IMR-90 (cell line): ENCODE results near the gene COL18A1. TPM values are rescaled to one million over a fixed set of nuclear protein-coding genes. Genes with fewer than 3 reads are reported as not detected.
A peak's percentile ranks its signal among the peaks of the same experiment; 100 is the strongest.

Experiments
- ATAC-seq: fragments of 200-7000 bp; cut with Tn5 transposase; 2 replicates; pipeline ENCODE4 v1.9.1; 2020; ENCODE audit warnings: low read depth, mild to moderate bottlenecking, moderate library complexity
- BruUV-seq: library from RNA; stranded (reverse); fragments of 400-500 nt; replicated peaks from 2 replicates; lab custom pipeline; 2021; lab: Mats Ljungman, UMichigan
- CTCF ChIA-PET: fragments of 300-600 bp; formaldehyde crosslinking; extraction: SDS; loops from one replicate; lab custom pipeline; 2021; ENCODE audit warnings: antibody characterized with exemption; lab: Yijun Ruan, JAX
- POLR2A ChIA-PET: fragments of 300-600 bp; sonication (Branson Sonifier 250); formaldehyde crosslinking; loops from one replicate; lab custom pipeline; 2022; ENCODE audit warnings: antibody characterized with exemption; ENCODE audit not compliant: unreplicated experiment; lab: Charles Lee
- DNase-seq: peaks from one replicate; pipeline ENCODE4 v3.0.0; 2013
- H2AFZ ChIP-seq: replicated peaks from 2 replicates; pipeline ENCODE3; 2013; ENCODE audit warnings: low read length, mild to moderate bottlenecking; ENCODE audit not compliant: poor library complexity
- H2AK5ac ChIP-seq: 2 replicates; pipeline ENCODE4 v1.6.1; 2013; ENCODE audit warnings: low read depth, low read length, inconsistent platforms
- H2AK9ac ChIP-seq: replicated peaks from 2 replicates; pipeline ENCODE3; 2013; ENCODE audit warnings: mild to moderate bottlenecking, low read depth, low read length, moderate library complexity; ENCODE audit not compliant: poor library complexity
- H2BK120ac ChIP-seq: 2 replicates; pipeline ENCODE4 v1.6.1; 2013; ENCODE audit warnings: low read depth, low read length, inconsistent platforms
- H2BK15ac ChIP-seq: 3 replicates; pipeline ENCODE4 v1.6.1; 2013; ENCODE audit warnings: low read depth, low read length, inconsistent platforms
- H2BK20ac ChIP-seq: 2 replicates; pipeline ENCODE4 v1.6.1; 2013; ENCODE audit warnings: low read depth, mild to moderate bottlenecking, inconsistent platforms, low read length, moderate library complexity
- H2BK5ac ChIP-seq: 2 replicates; pipeline ENCODE4 v1.6.1; 2013; ENCODE audit warnings: mild to moderate bottlenecking, low read depth, low read length, inconsistent platforms; ENCODE audit not compliant: poor library complexity, severe bottlenecking
- H3K14ac ChIP-seq: replicated peaks from 2 replicates; pipeline ENCODE4 v1.6.1; 2013; ENCODE audit warnings: low read depth, low read length, inconsistent platforms
- H3K18ac ChIP-seq: 2 replicates; pipeline ENCODE4 v1.6.1; 2013; ENCODE audit warnings: low read depth, low read length, control low read depth
- H3K23ac ChIP-seq: 2 replicates; pipeline ENCODE4 v1.6.1; 2013; ENCODE audit warnings: low read depth, low read length, inconsistent platforms
- H3K27ac ChIP-seq: 2 replicates; pipeline ENCODE4 v1.5.1; 2013; ENCODE audit warnings: mild to moderate bottlenecking, control low read depth, low read length; ENCODE audit not compliant: insufficient read depth
- H3K27me3 ChIP-seq: 2 replicates; pipeline ENCODE4 v1.6.1; 2013; ENCODE audit warnings: low read length; ENCODE audit not compliant: control insufficient read depth, insufficient read depth
- H3K36me3 ChIP-seq: 2 replicates; pipeline ENCODE4 v1.6.1; 2013; ENCODE audit warnings: low read length, mixed read lengths; ENCODE audit not compliant: control insufficient read depth, insufficient read depth
- H3K4ac ChIP-seq: 2 replicates; pipeline ENCODE4 v1.6.1; 2013; ENCODE audit warnings: low read depth, low read length, inconsistent platforms
- H3K4me1 ChIP-seq: 2 replicates; pipeline ENCODE4 v1.6.1; 2013; ENCODE audit warnings: low read length, mixed read lengths; ENCODE audit not compliant: control insufficient read depth, insufficient read depth
- H3K4me2 ChIP-seq: 2 replicates; pipeline ENCODE4 v1.6.1; 2013; ENCODE audit warnings: low read depth, mild to moderate bottlenecking, control low read depth, low read length, moderate library complexity
- H3K4me3 ChIP-seq: 2 replicates; pipeline ENCODE4 v1.5.1; 2013; ENCODE audit warnings: low read depth, mild to moderate bottlenecking, control low read depth, low read length, moderate library complexity; ENCODE audit not compliant: insufficient read depth
- H3K56ac ChIP-seq: 2 replicates; pipeline ENCODE4 v1.6.1; 2013; ENCODE audit warnings: low read length, inconsistent platforms; ENCODE audit not compliant: insufficient read depth; ENCODE audit errors: extremely low read depth
- H3K79me1 ChIP-seq, 2 experiments: 2 replicates each; pipeline ENCODE4 v1.6.1; 2013; ENCODE audit warnings: low read length in 2 of 2, inconsistent platforms in 1 of 2, low read depth in 1 of 2
- H3K9ac ChIP-seq: 2 replicates; pipeline ENCODE4 v1.6.1; 2013; ENCODE audit warnings: low read depth, low read length, control low read depth
- H3K9me1 ChIP-seq: 2 replicates; pipeline ENCODE4 v1.6.1; 2013; ENCODE audit warnings: low read length, inconsistent platforms; ENCODE audit not compliant: insufficient read depth
- H3K9me3 ChIP-seq: 2 replicates; pipeline ENCODE4 v1.6.1; 2013; ENCODE audit warnings: low read length; ENCODE audit not compliant: control insufficient read depth, insufficient read depth
- H4K20me1 ChIP-seq: 2 replicates; pipeline ENCODE4 v1.6.1; 2013; ENCODE audit warnings: low read length, inconsistent platforms; ENCODE audit not compliant: insufficient read depth
- H4K5ac ChIP-seq: 2 replicates; pipeline ENCODE4 v1.6.1; 2013; ENCODE audit warnings: mild to moderate bottlenecking, low read depth, low read length, control low read depth
- H4K8ac ChIP-seq, 2 experiments: 2 replicates each; pipeline ENCODE4 v1.6.1; 2013; ENCODE audit warnings: low read depth in 2 of 2, low read length in 2 of 2, control low read depth in 1 of 2, inconsistent platforms in 1 of 2
- H4K91ac ChIP-seq: 2 replicates; pipeline ENCODE4 v1.6.1; 2013; ENCODE audit warnings: low read depth, low read length, inconsistent platforms; ENCODE audit not compliant: insufficient read depth
- BHLHE40 ChIP-seq: fragments of 150-350 bp; IDR thresholded peaks from 2 replicates; pipeline ENCODE4 v1.6.1; 2016; ENCODE audit warnings: mild to moderate bottlenecking, low read depth, low read length
- CEBPB ChIP-seq: IDR thresholded peaks from 2 replicates; pipeline ENCODE4 v1.6.1; 2012; ENCODE audit warnings: low read depth, low read length, improper control_type of control experiment
- CHD1 ChIP-seq: IDR thresholded peaks from 2 replicates; pipeline ENCODE4 v1.6.1; 2012; ENCODE audit warnings: low read depth, low read length, improper control_type of control experiment
- CTCF ChIP-seq: conservative IDR thresholded peaks from 2 replicates; pipeline ENCODE4 v1.5.1; 2012; ENCODE audit warnings: mild to moderate bottlenecking, low read depth, low read length, improper control_type of control experiment
- ELK1 ChIP-seq: fragments of 150-350 bp; IDR thresholded peaks from 2 replicates; pipeline ENCODE4 v1.6.1; 2016; ENCODE audit warnings: low read depth, mild to moderate bottlenecking, low read length, moderate library complexity, borderline replicate concordance
- FOS ChIP-seq: fragments of 150-350 bp; IDR thresholded peaks from 2 replicates; pipeline ENCODE4 v1.6.1; 2016; ENCODE audit warnings: low read depth, low read length
- MAFK ChIP-seq: IDR thresholded peaks from 2 replicates; pipeline ENCODE4 v1.6.1; 2012; ENCODE audit warnings: low read depth, low read length, improper control_type of control experiment
- MAZ ChIP-seq: IDR thresholded peaks from 2 replicates; pipeline ENCODE4 v1.6.1; 2012; ENCODE audit warnings: low read depth, mild to moderate bottlenecking, low read length, improper control_type of control experiment, moderate library complexity, borderline replicate concordance
- MXI1 ChIP-seq: IDR thresholded peaks from 2 replicates; pipeline ENCODE4 v1.6.1; 2012; ENCODE audit warnings: low read depth, mild to moderate bottlenecking, low read length, moderate library complexity, borderline replicate concordance
- NFE2L2 ChIP-seq: fragments of 150-350 bp; IDR thresholded peaks from 2 replicates; pipeline ENCODE4 v1.6.1; 2016; ENCODE audit warnings: low read depth, mild to moderate bottlenecking, low read length
- POLR2A ChIP-seq: IDR thresholded peaks from 2 replicates; pipeline ENCODE4 v1.6.1; 2012; ENCODE audit warnings: mild to moderate bottlenecking, low read depth, low read length
- RAD21 ChIP-seq: IDR thresholded peaks from 2 replicates; pipeline ENCODE4 v1.6.1; 2012; ENCODE audit warnings: low read length, improper control_type of control experiment
- RCOR1 ChIP-seq: IDR thresholded peaks from 2 replicates; pipeline ENCODE4 v1.6.1; 2012; ENCODE audit warnings: mild to moderate bottlenecking, low read length, improper control_type of control experiment; ENCODE audit not compliant: insufficient replicate concordance
- RFX5 ChIP-seq: IDR thresholded peaks from 2 replicates; pipeline ENCODE4 v1.8.0; 2012; ENCODE audit warnings: low read depth, mild to moderate bottlenecking, low read length, moderate library complexity
- SMC3 ChIP-seq: fragments of 150-350 bp; IDR thresholded peaks from 2 replicates; pipeline ENCODE4 v1.6.1; 2016; ENCODE audit warnings: low read depth, mild to moderate bottlenecking, antibody characterized with exemption, low read length, moderate library complexity
- USF2 ChIP-seq: fragments of 150-350 bp; IDR thresholded peaks from 2 replicates; pipeline ENCODE4 v1.6.1; 2017; ENCODE audit warnings: mild to moderate bottlenecking, antibody characterized with exemption, low read length, low read depth
- WGBS, 2 experiments: methylation state at CpG; one replicate each; pipeline versions ENCODE4 v1.1.5 to v1.1.7; 2013; ENCODE audit warnings: missing lambda C conversion rate in 2 of 2; ENCODE audit not compliant: insufficient read length in 1 of 2; ENCODE audit errors: extremely low coverage in 2 of 2; 5-methylcytosine and 5-hydroxymethylcytosine counted together
- dilution Hi-C: fragments of 300-500 bp; cut with HindIII; formaldehyde crosslinking; loops from one replicate; pipeline ENCODE4 v1.14.3; 2018; ENCODE audit warnings: low sequenced_read_pairs; ENCODE audit not compliant: unreplicated experiment
- in situ Hi-C: fragments of 300-500 bp; cut with MboI; formaldehyde crosslinking; loops from 3 replicates; pipeline ENCODE4 v1.14.3; 2019; ENCODE audit warnings: low sequenced_read_pairs, inconsistent platforms, mixed read lengths
- intact Hi-C: fragments of 100-400 bp; cut with micrococcal nuclease; formaldehyde crosslinking; loops from 2 replicates; pipeline ENCODE4 v1.10.0; 2022
- polyA plus RNA-seq, 3 experiments: library from polyadenylated mRNA; depleted of rRNA; stranded (reverse); fragments of >200 nt; gene quantifications; 2 replicates each; pipeline ENCODE4 v1.2.3, GENCODE V29; 2012; ENCODE audit warnings: low replicate concordance in 1 of 3
- total RNA-seq: library from RNA; depleted of rRNA; stranded (reverse); fragments of >200 nt; gene quantifications from 2 replicates; pipeline ENCODE4 v1.2.3, GENCODE V29; 2012

The COL18A1 gene
- total and polyA plus RNA-seq, 2 of the 4 experiments (the other 2 are of a cell fraction): 4.3 to 46.7 TPM

GRCh38 chr21:45444385-45444784 is 39.4 kb downstream of the COL18A1 start:
- no peak overlapping the region for H2BK120ac ChIP-seq
- CTCF ChIA-PET: no interaction called here
- H2BK15ac ChIP-seq: no peak overlapping the region
- H3K9me1 ChIP-seq: peaks cover 7% of the 10 kb centered on the region
- H4K20me1 ChIP-seq: peaks cover 52% of the 10 kb centered on the region
- no peak overlapping the region for H4K91ac ChIP-seq
- H3K79me1 ChIP-seq: peaks cover 22 to 75% of the 10 kb centered on the region in 2 experiments
- dilution Hi-C loops (no loop called here), in situ Hi-C loops (loop anchor here (10.0 kb wide), 1 partner anchor 300 kb away; no protein-coding TSS in a partner anchor), intact Hi-C loops (no loop called here)
- H2AFZ ChIP-seq: peak overlapping the region; percentile 6
- no peak for ATAC-seq
- H3K4me1 ChIP-seq: peaks cover 4% of the 10 kb centered on the region; the same call in 1 of the 2 replicates
- no peak overlapping the region for H3K14ac ChIP-seq
- H3K4me2 ChIP-seq: no peak overlapping the region
- H3K4me3 ChIP-seq: no peak overlapping the region
- H4K8ac ChIP-seq: no peak overlapping the region
- H3K9me3 ChIP-seq: peaks cover 5% of the 10 kb centered on the region
- no peak overlapping the region for H2BK5ac ChIP-seq
- peak overlapping the region; percentile 56 for H2AK9ac ChIP-seq
- no peak overlapping the region for H3K9ac ChIP-seq
- H3K56ac ChIP-seq: no peak overlapping the region
- H2BK20ac ChIP-seq: no peak overlapping the region
- peaks cover 13% of the 10 kb centered on the region for H3K36me3 ChIP-seq
- H3K27ac ChIP-seq: no peak overlapping the region
- no peak overlapping the region for H4K5ac ChIP-seq
- no peak for DNase-seq
- no peak for TF ChIP-seq FOS
- no peak for TF ChIP-seq RCOR1
- TF ChIP-seq MAZ: no peak
- TF ChIP-seq MXI1: no peak
- TF ChIP-seq CTCF: no peak
- no peak for TF ChIP-seq SMC3
- no peak for TF ChIP-seq MAFK
- no peak for TF ChIP-seq BHLHE40
- TF ChIP-seq ELK1: no peak
- TF ChIP-seq CEBPB: no peak
- TF ChIP-seq NFE2L2: no peak
- TF ChIP-seq RFX5: no peak
- TF ChIP-seq POLR2A: no peak
- no peak for TF ChIP-seq USF2
- no peak for TF ChIP-seq RAD21
- TF ChIP-seq CHD1: no peak
- H3K27me3 ChIP-seq: no peaks in the 10 kb centered on the region
- H3K23ac ChIP-seq: no peak overlapping the region
- no peak overlapping the region for H3K18ac ChIP-seq
- no peak overlapping the region for H2AK5ac ChIP-seq
- 87% methylated on average over 6 of the region's 19 CpGs; no CpG with 5 or more reads in 1 of the 2 experiments for WGBS, 2 experiments
- no peak overlapping the region for H3K4ac ChIP-seq
- BruUV-seq: no TSS peak
- POLR2A ChIA-PET: no interaction called here
